Dermis microvascular lymphatic vessel endothelial cell (primary cell): ENCODE results near the gene TIPARP. TPM values are rescaled to one million over a fixed set of nuclear protein-coding genes. Genes with fewer than 3 reads are reported as not detected.
A peak's percentile ranks its signal among the peaks of the same experiment; 100 is the strongest.

ENCODE experiments used
- DNase-seq, 2 donors: peaks; one replicate each; pipeline versions ENCODE4 v3.0.0 to v3.0.0-alpha.2; 2010; ENCODE audit warnings: low read depth in 2 of 2
- total RNA-seq: library from RNA; depleted of rRNA; stranded (reverse); fragments of >200 nt; gene quantifications from 2 replicates; pipeline ENCODE4 v1.2.1, GENCODE V29; 2014

TIPARP gene
- total RNA-seq, 1 donor from 2014 or later, result 13.7 TPM

DNA sequence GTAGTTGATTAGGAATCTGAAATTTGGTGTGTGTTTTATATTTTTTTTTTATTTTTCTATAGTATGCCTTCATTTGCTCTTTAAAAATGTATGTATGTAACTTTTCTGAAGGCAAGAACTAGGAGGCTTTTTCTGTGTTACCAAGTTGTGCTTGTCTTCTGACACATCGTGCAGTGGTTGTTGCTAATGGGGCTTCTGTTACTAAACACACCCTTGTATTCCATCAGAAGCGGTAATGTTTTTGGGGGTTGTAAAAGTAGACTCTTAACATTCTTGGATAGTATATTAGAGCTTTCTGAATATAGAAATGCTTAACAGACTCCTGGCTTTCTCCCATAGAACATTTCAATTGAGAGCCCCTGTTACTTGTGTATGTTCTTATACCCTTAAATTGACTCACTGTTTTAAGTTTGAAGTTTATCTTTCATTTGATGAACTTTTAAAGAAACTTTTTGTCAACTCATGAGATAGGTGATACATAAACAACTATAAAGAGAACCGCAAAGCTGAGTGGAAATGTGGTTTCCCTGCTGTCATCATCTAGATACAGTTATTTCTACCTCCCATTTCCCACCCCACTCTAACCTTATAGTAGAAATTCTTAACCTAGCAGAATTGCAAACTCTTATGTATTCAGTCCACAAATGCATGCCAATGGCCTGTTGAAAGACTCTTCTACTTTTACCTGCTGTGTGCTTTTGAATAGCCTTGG lies 2.5 kb downstream of the TIPARP start:
- DNase-seq, result no peak

- peak in 1 of 2 donors; percentile 23 for DNase-seq
Observed at GRCh38 chr3:156677536-156677935, 3.1 kb downstream of the TIPARP start.

DNA sequence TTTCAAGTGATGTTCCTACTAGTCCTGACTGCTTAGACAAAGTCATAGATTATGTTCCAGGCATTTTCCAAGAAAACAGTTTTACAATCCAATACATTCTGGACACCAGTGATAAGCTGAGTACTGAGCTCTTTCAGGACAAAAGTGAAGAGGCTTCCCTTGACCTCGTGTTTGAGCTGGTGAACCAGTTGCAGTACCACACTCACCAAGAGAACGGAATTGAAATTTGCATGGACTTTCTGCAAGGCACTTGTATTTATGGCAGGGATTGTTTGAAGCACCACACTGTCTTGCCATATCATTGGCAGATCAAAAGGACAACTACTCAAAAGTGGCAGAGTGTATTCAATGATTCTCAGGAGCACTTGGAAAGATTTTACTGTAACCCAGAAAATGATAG lies 3.8 kb downstream of the TIPARP start:
- no peak for DNase-seq

DNA sequence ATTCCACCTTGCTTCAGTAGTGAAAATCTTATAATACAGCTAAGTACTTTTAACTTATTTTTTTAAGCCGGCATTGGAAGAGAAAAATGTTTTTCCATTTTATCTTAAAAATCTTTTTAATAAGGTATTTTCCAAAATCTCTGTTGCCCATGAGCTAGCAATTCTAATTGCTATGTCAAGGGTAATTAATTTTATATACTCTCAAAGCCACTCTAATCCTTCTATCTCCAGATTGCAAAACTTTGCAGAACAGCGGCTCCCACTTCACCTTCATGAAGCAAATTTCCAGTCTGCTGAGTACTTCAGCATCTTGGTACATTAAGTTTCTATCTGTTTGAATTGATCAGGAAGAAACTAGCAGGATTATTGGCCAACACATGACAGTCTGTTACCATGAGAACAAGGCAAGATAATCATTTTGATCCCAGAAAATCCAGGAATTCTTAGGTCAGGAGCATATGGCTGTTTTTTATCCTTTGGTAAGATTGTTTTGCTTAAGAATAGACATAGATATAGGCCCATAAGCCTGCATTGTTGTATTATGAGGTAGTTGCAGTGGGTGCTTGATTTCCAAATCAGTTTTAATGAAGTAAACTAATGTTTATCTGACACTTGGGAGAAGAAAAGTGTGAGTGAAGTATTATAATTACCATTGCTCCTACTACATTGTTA lies 6.0 kb downstream of the TIPARP start:
- no peak for DNase-seq

GRCh38 chr3:156681002-156681401 lies 6.6 kb downstream of the TIPARP start:
- peak; percentile 76 to 78 for DNase-seq

DNA sequence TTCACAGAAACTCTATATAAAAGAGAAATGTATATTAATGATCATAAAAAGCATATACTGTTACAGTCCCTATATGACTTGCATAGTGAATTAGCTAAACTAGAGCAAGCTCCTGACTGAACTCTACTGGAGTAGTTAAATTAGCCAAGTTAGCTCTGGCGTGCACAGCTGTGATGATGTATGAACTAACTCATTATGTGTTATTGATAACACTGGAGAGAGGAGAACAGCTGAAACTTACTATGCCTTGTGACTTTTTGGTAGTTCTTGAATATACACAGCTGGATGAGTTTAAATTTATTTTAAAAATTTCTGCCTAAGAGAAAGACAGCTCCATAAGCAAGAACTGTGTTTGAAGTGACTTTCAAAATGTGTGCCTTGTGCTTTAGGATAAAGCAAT lies 8.1 kb downstream of the TIPARP start:
- no peak for DNase-seq

- DNase-seq, result no peak
Observed at GRCh38 chr3:156682963-156683362, 8.6 kb downstream of the TIPARP start.

DNA sequence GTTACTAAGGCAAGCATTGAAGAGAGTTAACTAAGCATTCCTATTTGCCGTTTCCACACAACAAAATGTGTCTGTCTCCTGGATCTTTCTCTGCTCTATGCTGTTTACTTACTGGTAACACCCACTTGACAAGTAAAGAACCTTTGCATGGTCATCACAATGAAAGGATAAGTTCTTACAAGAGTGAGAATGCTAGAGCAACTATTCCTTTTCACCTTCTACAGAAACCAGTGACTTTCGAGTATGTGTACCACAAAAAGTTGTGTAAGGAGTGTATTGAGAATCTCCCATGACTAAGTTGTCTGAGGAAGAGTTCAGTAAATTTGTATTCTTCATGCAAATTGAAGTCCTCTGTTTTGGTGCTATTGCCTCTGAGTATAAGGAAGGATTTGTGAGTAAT lies 10.8 kb downstream of the TIPARP start:
- DNase-seq, result no peak

GRCh38 chr3:156685752-156686151 lies 11.4 kb downstream of the TIPARP start:
- DNase-seq, result no peak

- DNase-seq, result no peak
Observed at GRCh38 chr3:156687023-156687422, 12.6 kb downstream of the TIPARP start.

- DNase-seq, result no peak
Observed at GRCh38 chr3:156688632-156689452, 14.5 kb downstream of the TIPARP start.

GRCh38 chr3:156689608-156690007 lies 15.2 kb downstream of the TIPARP start:
- DNase-seq, result no peak

DNA sequence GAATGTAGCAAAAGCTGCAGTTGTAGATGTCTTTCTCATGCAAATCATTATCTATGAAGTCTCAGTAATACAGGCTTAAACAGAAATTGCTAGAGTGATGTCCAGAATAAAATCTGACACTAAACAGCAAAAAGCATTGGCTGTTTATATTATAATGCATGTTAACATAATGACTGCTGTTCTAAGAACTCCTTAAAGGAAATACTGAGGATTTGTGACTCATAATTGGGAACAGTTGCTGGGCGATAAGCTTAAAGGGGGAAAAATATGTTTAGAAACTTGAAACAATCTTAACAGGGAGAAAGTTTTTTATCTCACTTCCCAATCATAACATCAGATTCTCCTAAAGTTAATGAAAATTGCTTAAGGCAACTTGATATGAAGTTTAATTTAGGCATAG lies 17.5 kb downstream of the TIPARP start:
- peak in 1 of 2 donors; percentile 86 for DNase-seq

DNA sequence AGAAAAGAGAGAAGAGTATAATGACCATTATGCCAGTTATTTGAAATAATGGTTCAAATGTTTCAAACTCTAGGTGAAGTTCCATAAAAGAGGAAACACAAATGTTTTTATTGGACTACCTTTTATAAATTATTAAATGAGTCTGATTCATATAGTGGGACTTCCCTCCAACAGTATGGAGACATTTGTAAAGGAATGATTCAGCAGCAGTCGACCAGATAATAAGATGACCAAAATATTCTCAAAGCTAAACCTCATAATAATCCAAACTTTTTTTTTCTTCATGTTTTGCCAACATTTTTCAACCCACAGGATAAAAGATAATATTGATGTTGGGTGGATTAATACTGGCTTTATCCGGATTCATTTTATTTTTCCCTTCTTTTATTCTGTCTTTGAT lies 18.8 kb downstream of the TIPARP start:
- peak in 1 of 2 donors; percentile 84 for DNase-seq

- no peak for DNase-seq
Observed at GRCh38 chr3:156694536-156694935, 20.1 kb downstream of the TIPARP start.

- DNase-seq, result no peak
Observed at GRCh38 chr3:156702367-156702766, 28.0 kb downstream of the TIPARP start.

DNA sequence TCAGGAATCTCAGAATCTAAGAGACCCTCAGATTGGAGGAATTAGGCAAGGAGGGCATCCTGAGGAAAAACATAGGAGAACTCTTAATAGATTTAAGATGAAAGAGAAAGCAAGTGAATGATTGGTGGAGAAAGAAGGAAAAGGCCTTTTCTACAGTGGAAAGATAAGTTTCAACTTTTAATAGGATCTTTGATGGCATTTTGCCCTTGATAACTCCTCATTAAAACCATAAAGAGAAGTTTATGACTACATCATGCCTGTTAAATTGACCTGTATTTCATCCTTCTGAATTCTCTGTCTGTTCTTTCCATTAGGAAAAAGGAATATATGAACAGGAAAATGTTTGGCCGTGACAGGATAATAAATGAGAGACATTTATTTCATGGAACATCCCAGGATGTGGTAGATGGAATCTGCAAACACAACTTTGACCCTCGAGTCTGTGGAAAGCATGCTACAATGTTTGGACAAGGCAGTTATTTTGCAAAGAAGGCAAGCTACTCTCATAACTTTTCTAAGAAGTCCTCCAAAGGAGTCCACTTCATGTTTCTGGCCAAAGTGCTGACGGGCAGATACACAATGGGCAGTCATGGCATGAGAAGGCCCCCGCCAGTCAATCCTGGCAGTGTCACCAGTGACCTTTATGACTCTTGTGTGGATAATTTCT lies 30.1 kb downstream of the TIPARP start:
- DNase-seq, result peak in 1 of 2 donors; percentile 44

- DNase-seq, result no peak
Observed at GRCh38 chr3:156705761-156706616, 31.6 kb downstream of the TIPARP start.

- DNase-seq, result no peak
Observed at GRCh38 chr3:156707588-156707987, 33.2 kb downstream of the TIPARP start.

- DNase-seq, result no peak
Observed at GRCh38 chr3:156710429-156710828, 36.0 kb downstream of the TIPARP start.

DNA sequence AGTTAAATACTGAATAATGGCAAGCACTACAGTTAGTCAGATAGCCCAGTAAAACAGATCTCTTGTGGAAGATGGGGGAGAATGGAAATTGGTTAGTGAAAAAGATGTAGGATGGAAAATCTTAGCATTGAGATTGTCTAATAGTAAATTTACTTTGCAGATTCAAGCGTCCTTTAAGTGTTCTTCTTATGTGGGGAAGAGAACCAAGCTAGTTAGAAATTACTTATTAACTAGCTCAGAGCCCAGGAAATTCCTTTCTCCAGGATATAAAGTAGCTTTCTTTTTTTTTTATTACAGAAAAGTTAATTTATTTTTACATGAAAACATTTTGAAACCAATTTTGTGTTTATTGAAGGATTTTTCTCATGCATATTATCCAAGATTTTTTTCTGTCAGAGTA lies 36.7 kb downstream of the TIPARP start:
- no peak for DNase-seq
